Activated naive CD4-positive, alpha-beta T cell treated with anti-CD3 and anti-CD28 coated beads, Interleukin-2, amount 50 U/mL, for 72 hours (primary cell): ENCODE results near the gene CAMTA1. TPM values are rescaled to one million over a fixed set of nuclear protein-coding genes. Genes with fewer than 3 reads are reported as not detected.
A peak's percentile ranks its signal among the peaks of the same experiment; 100 is the strongest.

ENCODE experiments used
- ATAC-seq, 2 donors: fragments of 150-1000 bp; cut with Tn5 transposase; 2 replicates each; pipeline ENCODE4 v1.10.0; 2021; ENCODE audit warnings: mild to moderate bottlenecking in 2 of 2, moderate library complexity in 2 of 2
- DNase-seq, 2 donors: peaks; one replicate each; pipeline ENCODE4 v3.0.0; 2021 to 2022; ENCODE audit warnings: low spot score in 2 of 2
- H3K27ac Mint-ChIP-seq, 2 donors: one replicate each; pipeline ENCODE4 v1.8.0; 2022; ENCODE audit warnings: mild to moderate bottlenecking in 2 of 2, mixed read lengths in 2 of 2
- H3K36me3 Mint-ChIP-seq, 2 donors: one replicate each; pipeline ENCODE4 v1.8.0; 2022; ENCODE audit warnings: mixed read lengths in 2 of 2
- H3K9me3 Mint-ChIP-seq, 2 donors: one replicate each; pipeline ENCODE4 v1.8.0; 2022; ENCODE audit warnings: mixed read lengths in 2 of 2
- total RNA-seq, 2 donors: library from RNA; stranded (reverse); gene quantifications; one replicate each; pipeline ENCODE4 v1.2.3, GENCODE V29; 2022

CAMTA1 gene
- total RNA-seq, 2 donors from 2014 or later = 50.4 to 76.4 TPM

DNA sequence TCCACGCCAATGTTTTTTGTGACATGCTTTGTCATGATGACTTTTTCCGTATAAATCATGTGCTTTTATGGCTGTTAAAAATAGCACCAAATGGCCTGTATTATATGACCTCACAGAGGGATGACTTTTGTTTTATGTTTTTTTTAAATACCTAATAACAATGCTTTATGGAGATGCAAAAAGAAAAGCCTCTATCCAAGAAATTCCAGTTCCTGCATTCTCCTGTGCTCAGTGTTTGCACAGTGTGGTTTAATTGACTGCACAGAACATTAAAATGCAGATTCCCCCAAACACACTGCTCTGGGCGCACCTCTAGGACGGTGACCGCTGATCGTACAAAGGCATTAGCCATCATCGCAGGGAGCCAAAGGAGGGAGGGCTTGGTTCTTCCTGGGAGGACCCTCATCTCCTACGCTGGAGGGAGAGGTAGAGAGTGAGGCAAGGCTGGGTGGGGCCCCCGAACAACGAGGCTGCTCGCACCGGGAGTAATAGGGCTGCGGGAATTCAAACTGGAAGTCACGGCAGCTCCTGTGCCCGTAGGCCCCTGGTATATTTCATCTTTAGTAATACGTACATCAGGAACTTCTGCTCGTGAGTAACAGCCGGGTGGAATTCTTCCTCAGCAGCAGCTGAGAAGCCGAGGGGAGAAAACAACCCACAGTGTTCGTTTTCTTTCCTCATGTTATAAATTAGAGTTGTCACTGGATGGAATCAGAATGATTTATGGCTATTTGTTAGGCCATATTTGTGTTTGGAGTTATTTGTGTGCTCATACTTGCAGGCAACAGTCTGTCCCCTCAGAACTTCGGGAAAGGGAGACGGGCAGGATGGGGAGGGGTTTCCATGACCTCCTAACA, 465.6 kb downstream of the CAMTA1 start:
- Mint-ChIP-seq H3K27ac (no peak overlapping the region), H3K36me3 (no peaks in the 10 kb centered on the region), H3K9me3 (no peaks in the 10 kb centered on the region)
- no peak for ATAC-seq
- no peak for DNase-seq

DNA sequence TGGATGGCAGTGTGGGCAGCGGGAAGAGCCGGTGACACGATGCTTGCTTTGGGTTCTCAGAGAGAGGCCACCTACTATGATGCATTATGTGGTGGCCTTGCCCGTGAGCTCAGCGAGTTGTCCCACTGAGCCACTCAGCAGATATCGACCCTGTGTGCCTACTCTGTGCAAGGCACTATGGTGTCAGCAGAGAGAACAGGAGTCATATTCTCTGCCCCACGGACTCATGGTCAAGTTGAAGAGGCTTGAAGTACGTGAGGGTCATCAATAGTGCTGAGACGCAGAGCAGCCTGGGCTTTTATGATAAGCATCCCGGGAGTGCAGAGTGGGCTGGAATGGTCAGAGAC, 466.2 kb downstream of the CAMTA1 start:
- no peak for ATAC-seq
- Mint-ChIP-seq H3K27ac (no peak overlapping the region), H3K9me3 (no peaks in the 10 kb centered on the region), H3K36me3 (no peaks in the 10 kb centered on the region)
- no peak for DNase-seq

DNA sequence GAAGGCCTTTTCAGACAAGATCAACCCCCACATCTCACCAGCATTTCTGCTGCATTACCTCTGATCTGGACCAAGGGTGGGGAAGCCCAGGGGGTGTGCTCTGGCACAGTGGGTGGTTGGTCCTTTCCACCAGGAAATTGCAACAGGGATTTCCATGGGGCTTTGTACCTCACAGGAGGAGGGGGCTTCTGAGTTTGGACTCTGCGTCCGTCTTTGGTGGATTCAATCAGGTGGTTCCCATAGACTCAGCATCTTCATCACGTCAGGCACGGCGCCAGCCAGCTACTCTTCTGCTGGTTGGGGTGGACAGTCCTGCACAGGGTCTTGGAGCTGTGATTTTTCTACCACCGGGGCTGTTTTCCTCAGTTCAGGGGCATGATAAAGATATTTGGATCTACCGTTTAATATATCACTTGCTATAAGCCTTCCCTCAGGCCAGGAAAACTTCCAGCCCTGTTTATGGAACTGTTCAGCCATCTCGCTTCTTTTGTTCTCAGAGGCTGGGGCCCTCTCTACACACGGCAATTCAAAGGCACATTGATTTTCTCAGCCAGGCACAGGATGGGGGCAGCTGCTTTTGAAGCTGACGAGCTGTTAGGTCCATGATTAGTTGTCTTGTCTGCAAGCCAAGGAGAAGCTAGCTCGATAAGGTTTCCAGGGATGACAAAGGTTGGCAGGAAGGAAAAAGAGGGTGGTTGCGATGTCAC, 467.3 kb downstream of the CAMTA1 start:
- DNase-seq (no peak), ATAC-seq (no peak)
- no peaks in the 10 kb centered on the region for H3K9me3 Mint-ChIP-seq
- no peak overlapping the region for H3K27ac Mint-ChIP-seq
- H3K36me3 Mint-ChIP-seq = no peaks in the 10 kb centered on the region

DNA sequence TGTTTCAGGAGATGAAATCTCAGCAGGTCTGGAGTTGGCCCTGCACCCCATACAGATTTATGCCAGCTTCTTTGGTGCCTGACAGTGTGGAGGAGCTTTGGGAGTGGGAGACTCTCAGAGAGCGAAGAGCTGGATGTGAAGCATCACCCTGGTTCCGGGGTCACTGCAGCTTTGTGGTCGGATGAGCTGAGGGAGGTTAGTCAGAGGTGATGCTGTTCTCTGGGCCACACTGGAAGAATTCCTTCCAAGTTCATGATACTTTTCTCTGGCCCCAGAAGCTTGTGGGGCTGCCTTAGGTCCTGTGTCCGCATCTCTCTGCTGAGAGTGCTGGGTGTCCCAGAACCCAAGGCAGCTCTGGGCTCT, 467.8 kb downstream of the CAMTA1 start:
- no peaks in the 10 kb centered on the region for H3K9me3 Mint-ChIP-seq
- H3K36me3 Mint-ChIP-seq = no peaks in the 10 kb centered on the region
- DNase-seq (no peak), ATAC-seq (no peak)
- H3K27ac Mint-ChIP-seq = no peak overlapping the region

DNA sequence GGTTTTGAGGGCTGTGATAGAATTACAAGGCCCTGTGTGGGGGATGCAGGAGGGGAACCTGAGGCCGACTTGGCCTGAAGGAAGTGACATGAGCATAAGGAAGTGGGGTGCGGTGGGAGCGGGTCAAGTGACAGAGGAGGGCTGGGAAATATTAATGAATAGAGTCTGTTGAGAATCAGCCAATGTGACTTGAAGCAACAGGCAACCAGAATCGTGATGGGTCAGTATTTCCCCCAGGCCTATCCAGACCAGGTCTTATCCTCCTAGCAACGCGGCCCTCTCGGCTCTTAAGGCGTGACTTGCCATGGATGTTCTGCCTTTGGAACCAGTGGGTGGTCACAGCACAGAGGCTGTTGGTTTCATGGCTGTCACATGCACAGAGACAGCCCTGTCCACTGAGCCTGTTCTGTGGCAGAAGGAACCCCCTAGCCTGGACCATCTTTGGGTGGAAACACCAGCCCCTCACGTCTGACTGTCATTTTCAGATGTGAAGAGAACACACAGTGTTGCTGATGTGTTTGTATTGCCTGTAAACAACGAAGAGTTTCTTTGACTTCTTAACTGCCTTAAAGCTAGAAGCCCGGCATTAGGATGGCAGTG, 468.8 kb downstream of the CAMTA1 start:
- Mint-ChIP-seq H3K27ac (no peak overlapping the region), H3K9me3 (no peaks in the 10 kb centered on the region), H3K36me3 (no peaks in the 10 kb centered on the region)
- DNase-seq = no peak
- no peak for ATAC-seq

DNA sequence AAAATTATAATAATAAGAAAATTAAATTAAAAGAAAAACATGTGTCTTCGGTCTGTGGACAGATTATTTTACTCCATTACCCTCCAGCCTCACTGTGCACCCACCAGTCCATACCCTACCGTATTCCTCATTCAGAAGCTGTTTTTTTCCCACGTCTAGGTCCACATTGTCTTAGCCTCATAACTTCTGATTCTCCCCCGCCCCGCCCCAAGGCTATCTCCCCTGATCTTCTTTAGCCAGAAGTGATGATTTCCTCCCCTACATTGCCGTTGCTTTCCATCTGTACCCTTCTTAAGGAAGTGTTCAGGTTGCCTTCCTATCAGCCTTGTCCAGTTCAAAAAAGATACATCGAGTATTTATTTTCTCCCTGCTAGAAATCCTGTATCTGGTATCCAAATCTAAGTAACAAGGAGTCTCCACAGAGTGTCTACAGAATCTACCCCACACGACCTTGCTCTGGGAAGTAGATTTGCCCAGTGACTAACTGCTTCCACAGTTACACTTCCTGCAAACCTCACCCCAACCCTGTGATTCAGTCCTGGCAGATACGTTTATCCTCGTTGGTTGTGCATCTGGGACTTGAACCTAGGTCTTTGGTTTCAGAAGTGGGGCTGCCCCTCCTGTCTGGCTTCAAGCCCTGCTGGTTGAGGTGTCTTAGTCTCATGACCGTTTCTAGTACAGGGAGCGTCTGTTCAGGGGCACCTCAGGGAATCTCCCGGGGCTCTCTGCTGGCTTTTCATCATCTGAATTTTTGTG, 470.2 kb downstream of the CAMTA1 start:
- no peak for DNase-seq

DNA sequence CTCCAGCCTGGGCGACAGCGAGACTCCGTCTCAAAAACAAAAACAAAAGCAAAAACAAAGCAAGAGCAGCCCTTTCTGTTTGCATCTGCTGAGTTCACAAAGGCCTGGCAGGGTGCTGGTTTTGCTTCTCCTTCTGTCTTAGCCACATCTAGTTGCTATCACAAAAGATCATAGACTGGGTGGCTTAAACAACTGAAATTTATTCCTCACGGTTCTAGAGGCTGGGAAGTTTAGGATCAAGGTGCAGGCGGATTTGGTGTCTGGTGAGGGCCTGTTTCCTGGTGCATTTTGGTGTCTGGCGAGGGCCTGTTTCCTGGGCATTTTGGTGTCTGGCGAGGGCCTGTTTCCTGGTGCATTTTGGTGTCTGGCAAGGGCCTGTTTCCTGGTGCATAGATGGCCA, 471.3 kb downstream of the CAMTA1 start:
- no peak overlapping the region for H3K27ac Mint-ChIP-seq
- ATAC-seq (no peak), DNase-seq (no peak)
- H3K9me3 Mint-ChIP-seq = no peaks in the 10 kb centered on the region
- no peaks in the 10 kb centered on the region for H3K36me3 Mint-ChIP-seq

More for the DNA sequence above, 470.2 kb downstream of the CAMTA1 start:
- Mint-ChIP-seq H3K36me3 (no peaks in the 10 kb centered on the region), H3K27ac (no peak overlapping the region), H3K9me3 (no peaks in the 10 kb centered on the region)
- peak; percentile 20 to 62 for ATAC-seq

DNA sequence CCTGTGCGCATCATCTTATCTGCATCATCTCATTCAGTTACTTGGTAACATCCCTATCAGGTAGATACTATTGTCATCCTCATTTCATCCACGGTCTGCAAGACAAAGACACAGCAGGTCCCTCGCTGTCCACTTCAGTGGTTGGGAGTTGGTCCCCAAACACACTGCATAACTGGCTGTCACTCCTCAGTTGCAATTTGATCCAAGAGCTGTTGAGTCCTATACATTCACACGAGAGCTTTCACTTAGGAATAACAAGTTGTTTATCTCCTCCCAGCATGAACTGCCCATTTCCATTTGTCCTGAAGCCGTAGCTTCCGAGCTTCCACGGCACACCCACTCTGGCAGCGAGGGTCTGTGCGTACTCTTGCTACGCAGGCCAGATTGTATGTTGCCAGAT, 472.0 kb downstream of the CAMTA1 start:
- no peak for ATAC-seq
- no peaks in the 10 kb centered on the region for H3K36me3 Mint-ChIP-seq
- no peak for DNase-seq
- H3K27ac Mint-ChIP-seq = no peak overlapping the region
- no peaks in the 10 kb centered on the region for H3K9me3 Mint-ChIP-seq

DNA sequence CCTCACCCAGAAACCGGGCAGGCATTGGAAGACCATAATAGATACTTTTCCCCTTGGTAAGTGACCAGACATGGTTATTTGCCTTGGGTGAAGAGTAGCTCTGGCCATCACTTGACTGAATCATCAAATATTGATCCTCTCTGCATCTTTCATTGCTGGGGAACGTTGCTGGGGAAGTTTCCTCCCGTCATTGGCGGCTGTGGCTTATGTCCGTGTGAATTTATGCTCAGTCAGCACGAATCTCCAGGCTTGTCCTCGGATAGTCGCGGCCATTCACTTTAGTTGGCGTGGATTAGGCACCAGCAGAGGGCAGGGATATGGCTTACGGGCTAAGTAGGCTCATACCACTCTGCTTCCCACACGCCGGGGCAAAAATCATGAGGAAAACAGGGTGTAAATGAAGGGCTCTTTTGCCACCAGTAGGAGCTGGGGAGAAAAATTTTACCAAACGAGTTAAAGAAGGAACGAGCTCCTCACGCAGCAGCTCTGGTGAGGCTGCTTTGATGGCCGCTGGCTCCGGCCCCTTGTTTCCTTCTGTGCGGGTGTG, 473.4 kb downstream of the CAMTA1 start:
- DNase-seq = no peak

DNA sequence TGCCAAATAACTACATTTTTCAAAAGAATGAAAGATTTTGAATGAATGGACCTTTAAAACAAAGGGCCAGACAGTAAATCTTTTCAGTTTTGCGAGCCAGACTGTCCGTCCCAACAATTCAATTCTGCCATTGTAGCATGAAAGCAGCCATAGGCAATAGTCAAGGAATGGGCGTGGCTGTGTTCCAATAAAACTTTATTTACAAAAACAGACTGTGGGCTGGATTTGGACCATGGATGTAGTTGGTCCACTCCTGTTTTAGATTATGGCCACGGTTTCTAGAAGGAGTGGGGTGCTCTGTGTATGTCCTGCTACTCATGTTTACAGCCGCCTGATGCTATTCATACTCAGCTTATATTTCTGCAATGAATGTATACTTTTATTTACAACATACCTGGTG, 474.7 kb downstream of the CAMTA1 start:
- H3K36me3 Mint-ChIP-seq = no peaks in the 10 kb centered on the region

More for the DNA sequence above, 473.4 kb downstream of the CAMTA1 start:
- H3K9me3 Mint-ChIP-seq = no peaks in the 10 kb centered on the region
- H3K27ac Mint-ChIP-seq = no peak overlapping the region
- no peak for ATAC-seq
- no peaks in the 10 kb centered on the region for H3K36me3 Mint-ChIP-seq

DNA sequence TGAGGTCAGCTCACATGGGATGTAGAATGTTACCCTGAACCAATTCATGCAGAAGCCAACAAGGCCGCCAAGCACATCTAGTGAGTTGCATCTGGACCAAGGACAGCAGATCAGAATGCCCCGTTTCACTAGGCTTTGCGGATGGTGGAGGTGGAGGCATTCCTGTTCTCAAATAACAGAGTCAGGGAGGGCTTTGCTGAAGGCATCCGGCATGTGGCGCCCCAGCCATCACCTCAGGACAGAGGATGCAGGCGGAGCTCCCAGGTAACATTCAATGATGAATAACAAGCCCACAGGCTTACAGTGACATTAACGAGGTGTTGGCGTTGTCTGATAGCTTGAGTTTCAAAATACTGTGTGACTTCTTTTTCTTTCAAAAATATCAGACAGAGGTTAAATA, 476.2 kb downstream of the CAMTA1 start:
- Mint-ChIP-seq H3K27ac (no peak overlapping the region), H3K36me3 (no peaks in the 10 kb centered on the region), H3K9me3 (no peaks in the 10 kb centered on the region)
- DNase-seq (no peak), ATAC-seq (no peak)

More for the DNA sequence above, 474.7 kb downstream of the CAMTA1 start:
- Mint-ChIP-seq H3K9me3 (no peaks in the 10 kb centered on the region), H3K27ac (no peak overlapping the region)
- ATAC-seq = no peak
- no peak for DNase-seq

DNA sequence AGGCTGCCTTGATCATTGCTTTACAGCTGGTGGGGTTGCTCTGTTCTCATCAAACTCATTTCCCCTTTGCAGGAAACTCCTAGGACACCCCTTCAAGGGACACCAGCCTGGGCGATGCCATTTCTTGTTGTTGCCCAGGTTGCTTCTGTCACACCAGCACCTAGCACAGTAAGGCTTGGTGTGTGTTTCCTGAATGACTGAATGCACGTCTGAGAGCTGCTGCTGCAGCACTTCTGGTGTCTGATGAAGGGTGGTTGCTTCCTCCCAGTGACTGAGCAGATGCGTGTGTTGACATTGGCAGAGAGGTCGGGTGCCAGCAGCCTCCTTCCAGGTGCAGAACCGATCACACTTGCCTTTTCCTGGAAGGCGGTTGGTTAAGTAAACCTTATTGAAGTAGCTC, 477.4 kb downstream of the CAMTA1 start:
- ATAC-seq = no peak
- Mint-ChIP-seq H3K9me3 (no peaks in the 10 kb centered on the region), H3K27ac (no peak overlapping the region), H3K36me3 (peaks cover under 1% of the 10 kb centered on the region in 2 donors)
- no peak for DNase-seq

DNA sequence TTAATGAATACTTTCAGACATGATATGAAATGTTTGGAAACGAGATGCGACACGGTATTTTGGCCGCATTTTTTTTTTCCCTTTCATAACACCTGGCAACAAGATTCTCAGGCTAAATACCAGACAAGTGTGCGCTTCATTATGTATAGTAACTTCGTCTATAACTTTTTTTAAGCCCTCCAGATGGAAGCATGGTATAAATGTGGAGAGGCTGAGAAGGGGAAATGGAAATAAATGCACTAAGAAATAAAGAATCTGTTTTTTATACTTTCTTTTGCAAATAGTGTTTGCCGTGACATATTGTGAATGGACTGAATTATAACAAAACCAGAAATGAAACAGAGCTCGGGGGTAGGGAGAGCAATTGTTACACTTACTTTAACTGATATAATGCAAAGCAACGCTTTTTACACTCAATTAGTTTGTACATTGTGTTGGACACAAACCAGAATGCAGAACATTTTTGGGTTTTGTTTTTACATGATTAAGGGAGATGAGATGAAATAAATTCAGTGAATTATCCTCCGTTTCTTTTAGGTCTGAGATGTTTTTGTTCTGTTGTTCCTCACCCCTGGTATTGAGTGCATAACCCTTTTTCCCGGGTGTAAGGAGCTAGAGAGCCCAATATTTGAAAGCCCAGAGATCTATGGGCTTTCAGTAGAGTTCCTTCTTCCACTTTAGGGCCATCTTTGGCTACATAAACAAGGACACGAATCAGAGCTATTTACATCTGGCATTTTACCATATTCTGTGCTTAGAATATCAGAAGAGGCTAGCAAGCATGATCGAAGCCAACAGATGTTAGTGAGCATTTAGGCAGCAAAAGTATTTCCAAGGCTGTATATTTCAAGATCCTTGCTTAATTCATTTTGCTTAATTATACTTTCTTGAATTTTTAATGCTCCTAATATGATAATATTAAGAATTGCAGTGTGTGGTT, 478.0 kb downstream of the CAMTA1 start:
- Mint-ChIP-seq H3K27ac (no peak overlapping the region), H3K9me3 (peaks cover 5 to 6% of the 10 kb centered on the region in 2 donors), H3K36me3 (peaks cover 7 to 8% of the 10 kb centered on the region in 2 donors)
- ATAC-seq (no peak), DNase-seq (no peak)

DNA sequence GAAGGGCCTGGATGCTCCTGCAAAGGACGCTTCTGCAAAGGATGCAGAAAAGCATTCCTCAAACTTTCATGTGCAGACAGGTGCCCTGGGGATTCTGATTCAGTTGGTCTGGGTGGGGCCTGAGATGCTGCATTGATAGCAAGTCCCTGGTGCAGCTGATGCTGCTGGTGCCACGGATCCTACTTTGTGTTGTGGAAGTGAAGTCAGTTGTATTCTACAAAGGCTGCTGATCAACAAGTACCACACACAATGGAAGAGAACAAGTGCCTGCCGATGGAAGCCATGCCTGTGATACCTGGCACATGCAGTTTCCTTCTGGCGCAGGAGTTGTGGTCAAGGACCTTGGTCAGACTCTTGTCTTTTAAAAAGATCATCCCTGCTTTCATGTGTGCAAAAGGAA, 478.8 kb downstream of the CAMTA1 start:
- H3K9me3 Mint-ChIP-seq = peaks cover 10 to 11% of the 10 kb centered on the region in 2 donors
- DNase-seq (no peak), ATAC-seq (no peak)
- no peak overlapping the region for H3K27ac Mint-ChIP-seq
- H3K36me3 Mint-ChIP-seq = peaks cover 10 to 14% of the 10 kb centered on the region in 2 donors

DNA sequence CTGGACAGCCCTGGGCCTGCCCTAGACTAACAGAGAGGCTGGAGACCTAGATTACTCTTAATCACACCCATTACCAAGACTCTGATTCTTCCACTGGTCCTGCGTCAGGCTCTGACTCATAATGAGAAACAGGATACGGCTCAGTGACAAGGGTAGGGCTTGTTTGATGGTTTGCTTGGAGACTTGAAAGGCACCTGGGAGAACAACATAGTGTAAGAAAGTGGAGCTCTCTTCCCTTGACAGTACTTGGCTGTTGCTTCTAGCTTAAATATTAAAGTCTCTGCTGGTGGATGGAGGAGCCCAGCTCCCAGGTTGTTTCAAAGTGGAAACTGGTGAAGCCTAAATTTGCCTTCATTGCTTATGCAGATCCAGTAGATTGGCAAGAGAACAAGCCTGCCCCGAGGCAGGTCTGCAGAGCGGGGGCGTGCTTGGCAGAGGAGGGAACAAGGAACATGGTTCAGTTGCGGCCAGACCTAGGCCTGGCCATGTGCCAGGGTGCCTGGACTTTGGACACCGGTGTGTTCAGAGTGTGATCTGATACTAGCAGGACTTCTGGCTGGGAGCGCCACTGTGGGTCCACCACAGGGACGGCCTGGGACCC, 480.6 kb downstream of the CAMTA1 start:
- H3K36me3 Mint-ChIP-seq = peaks cover 18 to 21% of the 10 kb centered on the region in 2 donors
- peak in 1 of 2 donors; percentile 40 for ATAC-seq
- DNase-seq = no peak
- peaks cover 17% of the 10 kb centered on the region in 2 donors for H3K9me3 Mint-ChIP-seq
- H3K27ac Mint-ChIP-seq = no peak overlapping the region
